K562 (cell line): ENCODE measurements around the gene TMC6. TPM values are rescaled to one million over a fixed set of nuclear protein-coding genes. Genes with fewer than 3 reads are reported as not detected.

Experiments used
- ATF7 ChIP-seq: fragments of 450-650 bp; IDR thresholded peaks from 2 replicates; pipeline ENCODE4 v1.7.1; 2014; ENCODE audit warnings: mild to moderate bottlenecking, moderate library complexity
- BHLHE40 ChIP-seq: IDR thresholded peaks from 2 replicates; pipeline ENCODE4 v1.6.1; 2011; ENCODE audit warnings: low read length, improper control_type of control experiment
- GATA2 ChIP-seq: sonication (generic); formaldehyde crosslinking; IDR thresholded peaks from 2 replicates; pipeline ENCODE4 v1.4.0; 2020; ENCODE audit warnings: mild to moderate bottlenecking, missing genetic modification reagents
- HDAC8 ChIP-seq: fragments of 450-650 bp; IDR thresholded peaks from 2 replicates; pipeline ENCODE4 v1.6.1; 2016; ENCODE audit warnings: mild to moderate bottlenecking, missing genetic modification characterization, moderate library complexity, missing compliant biosample characterization
- HNRNPL ChIP-seq: fragments of 200-400 bp; formaldehyde crosslinking; IDR thresholded peaks from 2 replicates; pipeline ENCODE4 v1.6.1; 2017; ENCODE audit warnings: low read depth, mild to moderate bottlenecking, low read length
- MTA3 ChIP-seq: fragments of 450-650 bp; formaldehyde crosslinking; IDR thresholded peaks from 2 replicates; pipeline ENCODE4 v1.6.1; 2017; ENCODE audit warnings: mild to moderate bottlenecking, borderline replicate concordance
- NEUROD1 ChIP-seq: fragments of 150-350 bp; IDR thresholded peaks from 2 replicates; pipeline ENCODE4 v1.6.1; 2014; ENCODE audit warnings: borderline replicate concordance, low read length, low read depth; ENCODE audit not compliant: partially characterized antibody
- POLR2B ChIP-seq: fragments of 450-650 bp; IDR thresholded peaks from 2 replicates; pipeline ENCODE4 v1.6.1; 2018; ENCODE audit warnings: low read depth; ENCODE audit not compliant: partially characterized antibody
- RCOR1 ChIP-seq, 2 experiments: IDR thresholded peaks; 2 replicates each; pipeline ENCODE4 v1.6.1; 2012; ENCODE audit warnings: low read depth in 2 of 2, low read length in 2 of 2, borderline replicate concordance in 1 of 2, improper control_type of control experiment in 1 of 2
- SOX6 ChIP-seq: fragments of 450-650 bp; IDR thresholded peaks from 2 replicates; pipeline ENCODE4 v1.6.1; 2014; ENCODE audit warnings: mild to moderate bottlenecking
- SUPT5H ChIP-seq: fragments of 450-650 bp; IDR thresholded peaks from 2 replicates; pipeline ENCODE4 v1.6.1; 2016
- TSC22D4 ChIP-seq: fragments of 450-650 bp; IDR thresholded peaks from 2 replicates; pipeline ENCODE4 v1.6.1; 2016; ENCODE audit warnings: missing genetic modification characterization, missing biosample characterization, control low read depth
- U2AF1 ChIP-seq: fragments of 200-400 bp; formaldehyde crosslinking; optimal IDR thresholded peaks from 2 replicates; pipeline ENCODE3; 2017; ENCODE audit warnings: mild to moderate bottlenecking, low read depth, low read length, moderate library complexity
- ZFP91 ChIP-seq: sonication (generic); formaldehyde crosslinking; IDR thresholded peaks from 2 replicates; pipeline ENCODE4 v1.8.0; 2022; ENCODE audit warnings: mild to moderate bottlenecking, missing genetic modification reagents
- polyA plus RNA-seq, 8 experiments: library from polyadenylated mRNA; depleted of rRNA in 4 of 8; stranded (reverse) in 5 of 8; unstranded in 3 of 8; fragments of >200 nt; fragmentation: Nextera tagmentation in 2 of 8; fragmentation: Illumina TruSeq in 1 of 8; extraction: Ambion mirVana in 2 of 8; extraction: Trizol in 1 of 8; gene quantifications; 2 replicates each; pipeline versions ENCODE4 v1.2.1 to v1.2.3, GENCODE V29; 2011 to 2014; ENCODE audit warnings: inconsistent platforms in 1 of 8, missing spikeins in 1 of 8
- total RNA-seq, 7 experiments: library from RNA; depleted of rRNA in 6 of 7; stranded (reverse); fragments of >200 nt in 6 of 7; fragmentation: Illumina TruSeq in 2 of 7; extraction: Trizol in 2 of 7; gene quantifications; 2 replicates each; pipeline versions ENCODE4 v1.2.1 to v1.2.3, GENCODE V29; 2011 to 2021; ENCODE audit warnings: low replicate concordance in 1 of 7
- TF ChIP-seq, protein P1 (sequence below): sonication (generic); formaldehyde crosslinking; IDR thresholded peaks from 2 replicates; pipeline ENCODE4 v1.8.0; 2022; ENCODE audit warnings: mild to moderate bottlenecking, missing genetic modification reagents
- TF ChIP-seq, protein P2 (sequence below): fragments of 200-800 bp; sonication (Bioruptor generic); IDR thresholded peaks from 2 replicates; pipeline ENCODE4 v1.6.1; 2017; ENCODE audit warnings: missing genetic modification characterization, missing compliant biosample characterization
- TF ChIP-seq, protein P3 (sequence below): fragments of 450-650 bp; IDR thresholded peaks from 2 replicates; pipeline ENCODE4 v1.7.1; 2018; ENCODE audit warnings: mild to moderate bottlenecking, low read depth; ENCODE audit not compliant: partially characterized antibody

The TMC6 gene
- total and polyA plus RNA-seq, 9 of the 15 experiments (the other 6 are each of a cell fraction or from before 2014, with no cell fraction given): 4.1 to 351 (median 66.9) TPM

GRCh38 chr17:78128551-78129350, at the start of gene TMC6 (continued):
- TF ChIP-seq, protein P1, sequence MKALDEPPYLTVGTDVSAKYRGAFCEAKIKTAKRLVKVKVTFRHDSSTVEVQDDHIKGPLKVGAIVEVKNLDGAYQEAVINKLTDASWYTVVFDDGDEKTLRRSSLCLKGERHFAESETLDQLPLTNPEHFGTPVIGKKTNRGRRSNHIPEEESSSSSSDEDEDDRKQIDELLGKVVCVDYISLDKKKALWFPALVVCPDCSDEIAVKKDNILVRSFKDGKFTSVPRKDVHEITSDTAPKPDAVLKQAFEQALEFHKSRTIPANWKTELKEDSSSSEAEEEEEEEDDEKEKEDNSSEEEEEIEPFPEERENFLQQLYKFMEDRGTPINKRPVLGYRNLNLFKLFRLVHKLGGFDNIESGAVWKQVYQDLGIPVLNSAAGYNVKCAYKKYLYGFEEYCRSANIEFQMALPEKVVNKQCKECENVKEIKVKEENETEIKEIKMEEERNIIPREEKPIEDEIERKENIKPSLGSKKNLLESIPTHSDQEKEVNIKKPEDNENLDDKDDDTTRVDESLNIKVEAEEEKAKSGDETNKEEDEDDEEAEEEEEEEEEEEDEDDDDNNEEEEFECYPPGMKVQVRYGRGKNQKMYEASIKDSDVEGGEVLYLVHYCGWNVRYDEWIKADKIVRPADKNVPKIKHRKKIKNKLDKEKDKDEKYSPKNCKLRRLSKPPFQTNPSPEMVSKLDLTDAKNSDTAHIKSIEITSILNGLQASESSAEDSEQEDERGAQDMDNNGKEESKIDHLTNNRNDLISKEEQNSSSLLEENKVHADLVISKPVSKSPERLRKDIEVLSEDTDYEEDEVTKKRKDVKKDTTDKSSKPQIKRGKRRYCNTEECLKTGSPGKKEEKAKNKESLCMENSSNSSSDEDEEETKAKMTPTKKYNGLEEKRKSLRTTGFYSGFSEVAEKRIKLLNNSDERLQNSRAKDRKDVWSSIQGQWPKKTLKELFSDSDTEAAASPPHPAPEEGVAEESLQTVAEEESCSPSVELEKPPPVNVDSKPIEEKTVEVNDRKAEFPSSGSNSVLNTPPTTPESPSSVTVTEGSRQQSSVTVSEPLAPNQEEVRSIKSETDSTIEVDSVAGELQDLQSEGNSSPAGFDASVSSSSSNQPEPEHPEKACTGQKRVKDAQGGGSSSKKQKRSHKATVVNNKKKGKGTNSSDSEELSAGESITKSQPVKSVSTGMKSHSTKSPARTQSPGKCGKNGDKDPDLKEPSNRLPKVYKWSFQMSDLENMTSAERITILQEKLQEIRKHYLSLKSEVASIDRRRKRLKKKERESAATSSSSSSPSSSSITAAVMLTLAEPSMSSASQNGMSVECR (CRISPR knock-in tag): peak; percentile 81; the same call in 1 of the 2 replicates
- TF ChIP-seq, protein P2, sequence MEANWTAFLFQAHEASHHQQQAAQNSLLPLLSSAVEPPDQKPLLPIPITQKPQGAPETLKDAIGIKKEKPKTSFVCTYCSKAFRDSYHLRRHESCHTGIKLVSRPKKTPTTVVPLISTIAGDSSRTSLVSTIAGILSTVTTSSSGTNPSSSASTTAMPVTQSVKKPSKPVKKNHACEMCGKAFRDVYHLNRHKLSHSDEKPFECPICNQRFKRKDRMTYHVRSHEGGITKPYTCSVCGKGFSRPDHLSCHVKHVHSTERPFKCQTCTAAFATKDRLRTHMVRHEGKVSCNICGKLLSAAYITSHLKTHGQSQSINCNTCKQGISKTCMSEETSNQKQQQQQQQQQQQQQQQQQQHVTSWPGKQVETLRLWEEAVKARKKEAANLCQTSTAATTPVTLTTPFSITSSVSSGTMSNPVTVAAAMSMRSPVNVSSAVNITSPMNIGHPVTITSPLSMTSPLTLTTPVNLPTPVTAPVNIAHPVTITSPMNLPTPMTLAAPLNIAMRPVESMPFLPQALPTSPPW: peak; percentile 99
- TF ChIP-seq, protein P3, sequence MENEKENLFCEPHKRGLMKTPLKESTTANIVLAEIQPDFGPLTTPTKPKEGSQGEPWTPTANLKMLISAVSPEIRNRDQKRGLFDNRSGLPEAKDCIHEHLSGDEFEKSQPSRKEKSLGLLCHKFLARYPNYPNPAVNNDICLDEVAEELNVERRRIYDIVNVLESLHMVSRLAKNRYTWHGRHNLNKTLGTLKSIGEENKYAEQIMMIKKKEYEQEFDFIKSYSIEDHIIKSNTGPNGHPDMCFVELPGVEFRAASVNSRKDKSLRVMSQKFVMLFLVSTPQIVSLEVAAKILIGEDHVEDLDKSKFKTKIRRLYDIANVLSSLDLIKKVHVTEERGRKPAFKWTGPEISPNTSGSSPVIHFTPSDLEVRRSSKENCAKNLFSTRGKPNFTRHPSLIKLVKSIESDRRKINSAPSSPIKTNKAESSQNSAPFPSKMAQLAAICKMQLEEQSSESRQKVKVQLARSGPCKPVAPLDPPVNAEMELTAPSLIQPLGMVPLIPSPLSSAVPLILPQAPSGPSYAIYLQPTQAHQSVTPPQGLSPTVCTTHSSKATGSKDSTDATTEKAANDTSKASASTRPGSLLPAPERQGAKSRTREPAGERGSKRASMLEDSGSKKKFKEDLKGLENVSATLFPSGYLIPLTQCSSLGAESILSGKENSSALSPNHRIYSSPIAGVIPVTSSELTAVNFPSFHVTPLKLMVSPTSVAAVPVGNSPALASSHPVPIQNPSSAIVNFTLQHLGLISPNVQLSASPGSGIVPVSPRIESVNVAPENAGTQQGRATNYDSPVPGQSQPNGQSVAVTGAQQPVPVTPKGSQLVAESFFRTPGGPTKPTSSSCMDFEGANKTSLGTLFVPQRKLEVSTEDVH: peak; percentile 14
- TF ChIP-seq SOX6 (peak; percentile 91), GATA2 (CRISPR knock-in tag) (peak; percentile 84), NEUROD1 (peak; percentile 75), U2AF1 (no peak), BHLHE40 (peak; percentile 59), ZFP91 (CRISPR knock-in tag) (no peak), SUPT5H (peak; percentile 80), HNRNPL (peak; percentile 95), HDAC8 (tag) (no peak), POLR2B (peak; percentile 51), MTA3 (0 out of 2 replicates have a peak, but pooled peaks have one; percentile 47), RCOR1 (IDR thresholded peaks at IDR 0.05; ENCODE audit: borderline replicate concordance in 1 of 2, low read depth in 2 of 2, low read length in 2 of 2) (peak; percentile 79 to 85), ATF7 (peak; percentile 59), TSC22D4 (tag) (no peak)
